ENCODE data around the gene DGKB. TPM values are rescaled to one million over a fixed set of nuclear protein-coding genes. Genes with fewer than 3 reads are reported as not detected.

Gene DGKB
- polyA plus RNA-seq, 1 donor (not counting 4 experiments of a cell fraction or from before 2014, with no cell fraction given), result 0.01 TPM

DNA sequence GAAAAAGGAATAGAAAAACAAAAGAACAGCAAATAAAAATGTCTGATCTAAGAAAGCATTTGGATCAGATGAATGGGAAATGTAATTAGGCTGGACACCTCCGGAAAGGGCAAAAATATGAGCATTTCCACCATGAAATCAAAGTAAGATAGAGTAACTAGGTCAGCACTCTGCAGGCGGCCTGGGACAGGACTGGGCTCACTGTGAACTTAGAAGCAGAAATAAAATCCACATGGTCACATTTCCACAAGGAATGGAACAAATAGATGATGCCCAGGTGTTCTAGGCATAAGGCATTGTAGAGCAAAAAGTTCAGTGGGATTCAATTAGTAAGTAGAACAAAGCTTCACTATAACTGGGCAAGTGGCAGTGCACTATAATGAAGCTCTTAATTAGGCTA is 703.2 kb downstream of the DGKB start:
- TF ChIP-seq, protein P1, sequence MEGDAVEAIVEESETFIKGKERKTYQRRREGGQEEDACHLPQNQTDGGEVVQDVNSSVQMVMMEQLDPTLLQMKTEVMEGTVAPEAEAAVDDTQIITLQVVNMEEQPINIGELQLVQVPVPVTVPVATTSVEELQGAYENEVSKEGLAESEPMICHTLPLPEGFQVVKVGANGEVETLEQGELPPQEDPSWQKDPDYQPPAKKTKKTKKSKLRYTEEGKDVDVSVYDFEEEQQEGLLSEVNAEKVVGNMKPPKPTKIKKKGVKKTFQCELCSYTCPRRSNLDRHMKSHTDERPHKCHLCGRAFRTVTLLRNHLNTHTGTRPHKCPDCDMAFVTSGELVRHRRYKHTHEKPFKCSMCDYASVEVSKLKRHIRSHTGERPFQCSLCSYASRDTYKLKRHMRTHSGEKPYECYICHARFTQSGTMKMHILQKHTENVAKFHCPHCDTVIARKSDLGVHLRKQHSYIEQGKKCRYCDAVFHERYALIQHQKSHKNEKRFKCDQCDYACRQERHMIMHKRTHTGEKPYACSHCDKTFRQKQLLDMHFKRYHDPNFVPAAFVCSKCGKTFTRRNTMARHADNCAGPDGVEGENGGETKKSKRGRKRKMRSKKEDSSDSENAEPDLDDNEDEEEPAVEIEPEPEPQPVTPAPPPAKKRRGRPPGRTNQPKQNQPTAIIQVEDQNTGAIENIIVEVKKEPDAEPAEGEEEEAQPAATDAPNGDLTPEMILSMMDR (optimal IDR thresholded peaks at IDR 0.05 in 1 of 3, IDR thresholded peaks at IDR 0.05 in 1 of 3, conservative IDR thresholded peaks at IDR 0.05 in 1 of 3; ENCODE audit: extremely low read depth in 1 of 3, insufficient read depth in 2 of 3, low read length in 3 of 3), result no peak
- TF ChIP-seq EZH2 (IDR thresholded peaks at IDR 0.05; ENCODE audit: low read length), result no peak
- no peak for FAIRE-seq
- H3K36me3 ChIP-seq (ENCODE audit: control insufficient read depth in 2 of 2, extremely low read depth in 1 of 2, insufficient read depth in 2 of 2, low read length in 2 of 2), result no peaks in the 10 kb centered on the region

DNA sequence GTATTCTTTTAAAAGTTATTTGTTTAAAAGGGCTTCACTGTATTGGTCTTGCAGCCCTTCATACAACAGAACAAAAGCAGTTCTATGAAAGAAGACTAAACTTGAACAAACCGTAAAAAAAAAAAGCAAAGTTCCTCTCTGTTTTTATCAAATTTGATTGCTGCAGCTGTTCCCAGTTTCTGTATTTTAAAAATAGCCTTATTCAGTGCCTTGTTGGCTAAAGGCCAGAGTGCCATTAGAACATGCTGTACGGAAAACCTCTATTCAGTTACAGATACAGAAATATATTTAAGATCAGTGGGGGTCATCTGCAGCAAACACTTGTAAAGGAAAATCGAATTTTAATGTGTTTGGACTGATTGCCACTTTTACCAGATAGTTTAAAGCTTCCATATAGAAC is 705.3 kb downstream of the DGKB start:
- dilution Hi-C loops (cut with MboI; ENCODE audit: extremely low pct_ligation_motif_present, low sequenced_read_pairs), result no loop called here
- Histone ChIP-seq H3K79me2 (ENCODE audit: control insufficient read depth, insufficient read depth, low read length) (no peaks in the 10 kb centered on the region), H2AFZ (ENCODE audit: control insufficient read depth, low read length) (no peak overlapping the region), H3K27me3 (ENCODE audit: control insufficient read depth, extremely low read depth, insufficient read depth, low read length) (no peaks in the 10 kb centered on the region), H3K4me1 (ENCODE audit: control insufficient read depth, extremely low read depth, insufficient read depth, low read length) (peaks cover 12% of the 10 kb centered on the region), H4K20me1 (ENCODE audit: control insufficient read depth, extremely low read depth, insufficient read depth, low read length) (no peaks in the 10 kb centered on the region), H3K9ac (ENCODE audit: control insufficient read depth, extremely low read depth, insufficient read depth, low read length) (no peak overlapping the region), H3K27ac (ENCODE audit: control insufficient read depth, insufficient read depth, low read length) (no peak overlapping the region), H3K9me1 (ENCODE audit: control insufficient read depth, extremely low read depth, insufficient read depth, low read length) (no peaks in the 10 kb centered on the region), H3K36me3 (ENCODE audit: control insufficient read depth in 2 of 2, extremely low read depth in 1 of 2, insufficient read depth in 2 of 2, low read length in 2 of 2) (no peaks in the 10 kb centered on the region), H3K4me2 (ENCODE audit: control insufficient read depth, extremely low read depth, insufficient read depth, low read depth, low read length) (no peak overlapping the region), H3K4me3 (ENCODE audit: control insufficient read depth in 2 of 3, extremely low read depth in 1 of 3, insufficient read depth in 2 of 3, low read depth in 1 of 3, low read length in 3 of 3) (no peak overlapping the region), H3K9me3 (ENCODE audit: control insufficient read depth, low read depth, low read length) (no peaks in the 10 kb centered on the region)
- TF ChIP-seq, protein P1 (optimal IDR thresholded peaks at IDR 0.05 in 1 of 3, IDR thresholded peaks at IDR 0.05 in 1 of 3, conservative IDR thresholded peaks at IDR 0.05 in 1 of 3; ENCODE audit: extremely low read depth in 1 of 3, insufficient read depth in 2 of 3, low read length in 3 of 3), result no peak
- TF ChIP-seq EZH2 (IDR thresholded peaks at IDR 0.05; ENCODE audit: low read length), result no peak
- no peak for DNase-seq (ENCODE audit: low read depth, low spot score)
- FAIRE-seq, result no peak

More for the DNA sequence above, 703.2 kb downstream of the DGKB start:
- Histone ChIP-seq H3K9ac (ENCODE audit: control insufficient read depth, extremely low read depth, insufficient read depth, low read length) (no peak overlapping the region), H3K27ac (ENCODE audit: control insufficient read depth, insufficient read depth, low read length) (no peak overlapping the region), H3K79me2 (ENCODE audit: control insufficient read depth, insufficient read depth, low read length) (no peaks in the 10 kb centered on the region), H3K9me3 (ENCODE audit: control insufficient read depth, low read depth, low read length) (no peaks in the 10 kb centered on the region), H3K4me1 (ENCODE audit: control insufficient read depth, extremely low read depth, insufficient read depth, low read length) (peaks cover 12% of the 10 kb centered on the region), H2AFZ (ENCODE audit: control insufficient read depth, low read length) (no peak overlapping the region), H3K4me3 (ENCODE audit: control insufficient read depth in 2 of 3, extremely low read depth in 1 of 3, insufficient read depth in 2 of 3, low read depth in 1 of 3, low read length in 3 of 3) (no peak overlapping the region), H3K27me3 (ENCODE audit: control insufficient read depth, extremely low read depth, insufficient read depth, low read length) (no peaks in the 10 kb centered on the region), H3K9me1 (ENCODE audit: control insufficient read depth, extremely low read depth, insufficient read depth, low read length) (no peaks in the 10 kb centered on the region), H3K4me2 (ENCODE audit: control insufficient read depth, extremely low read depth, insufficient read depth, low read depth, low read length) (no peak overlapping the region), H4K20me1 (ENCODE audit: control insufficient read depth, extremely low read depth, insufficient read depth, low read length) (no peaks in the 10 kb centered on the region)
- no peak for DNase-seq (ENCODE audit: low read depth, low spot score)
- dilution Hi-C loops (cut with MboI; ENCODE audit: extremely low pct_ligation_motif_present, low sequenced_read_pairs), result no loop called here

All from keratinocyte (primary cell).